H1 (cell line): Measurements from ENCODE around the gene MAN2A1. TPM values are rescaled to one million over a fixed set of nuclear protein-coding genes. Genes with fewer than 3 reads are reported as not detected.

ENCODE experiments used
- CTCF ChIA-PET: fragments of 300-600 bp; sonication (Branson Sonifier 250); formaldehyde crosslinking; loops from one replicate; lab custom pipeline; 2021; ENCODE audit not compliant: partially characterized antibody; lab: Charles Lee
- POLR2A ChIA-PET: fragments of 300-600 bp; sonication (Branson Sonifier 250); formaldehyde crosslinking; loops from one replicate; lab custom pipeline; 2021; ENCODE audit warnings: inconsistent platforms; ENCODE audit not compliant: partially characterized antibody; lab: Charles Lee
- DNase-seq, 2 experiments: peaks; one replicate each; pipeline versions ENCODE4 v3.0.0 to v3.0.0-alpha.2; 2010 to 2022; ENCODE audit warnings: low spot score in 2 of 2, low read depth in 1 of 2, mixed read lengths in 1 of 2
- FAIRE-seq: peaks from 2 replicates; lab custom pipeline; 2011; peaks lifted over from hg19 to GRCh38; lab: Jason Lieb, UNC
- H2AFZ ChIP-seq: 2 replicates; pipeline ENCODE4 v1.8.1; 2012; ENCODE audit warnings: low read length, inconsistent platforms
- H2AK5ac ChIP-seq: 2 replicates; pipeline ENCODE4 v1.6.1; 2013; ENCODE audit warnings: low read depth, low read length
- H2BK120ac ChIP-seq: replicated peaks from 2 replicates; pipeline ENCODE3; 2013; ENCODE audit warnings: low read depth, low read length, inconsistent platforms
- H2BK12ac ChIP-seq: 2 replicates; pipeline ENCODE4 v1.6.1; 2013; ENCODE audit warnings: low read depth, low read length
- H2BK15ac ChIP-seq: 2 replicates; pipeline ENCODE4 v1.6.1; 2013; ENCODE audit warnings: low read length
- H2BK20ac ChIP-seq: 2 replicates; pipeline ENCODE4 v1.6.1; 2013; ENCODE audit warnings: low read length
- H2BK5ac ChIP-seq: 2 replicates; pipeline ENCODE4 v1.6.1; 2013; ENCODE audit warnings: low read depth, low read length
- H3K14ac ChIP-seq: 2 replicates; pipeline ENCODE4 v1.6.1; 2013; ENCODE audit warnings: inconsistent platforms; ENCODE audit not compliant: insufficient read length
- H3K18ac ChIP-seq: 2 replicates; pipeline ENCODE4 v1.6.1; 2013; ENCODE audit warnings: low read length; ENCODE audit errors: extremely low read depth
- H3K23ac ChIP-seq: 2 replicates; pipeline ENCODE4 v1.6.1; 2013; ENCODE audit warnings: inconsistent platforms; ENCODE audit not compliant: insufficient read length
- H3K23me2 ChIP-seq: 2 replicates; pipeline ENCODE4 v1.6.1; 2013; ENCODE audit warnings: low read depth, low read length
- H3K27ac ChIP-seq: 2 replicates; pipeline ENCODE4 v1.6.1; 2011; ENCODE audit warnings: low read depth, low read length, inconsistent platforms
- H3K27me3 ChIP-seq, 4 experiments: replicated peaks in 1 of 4; 1 replicate in 1 of 4; 2 replicates in 3 of 4; pipeline versions ENCODE4 v1.6.1 to v1.8.1; 2011 to 2013; ENCODE audit warnings: low read length in 3 of 4, mild to moderate bottlenecking in 3 of 4, inconsistent platforms in 2 of 4, mixed read lengths in 2 of 4, moderate library complexity in 1 of 4; ENCODE audit not compliant: control insufficient read depth in 3 of 4, insufficient read depth in 3 of 4; ENCODE audit errors: extremely low read depth in 1 of 4
- H3K36me3 ChIP-seq, 4 experiments: 2 replicates each; pipeline versions ENCODE4 v1.6.1 to v1.8.1; 2011 to 2013; ENCODE audit warnings: mild to moderate bottlenecking in 4 of 4, low read length in 3 of 4, moderate library complexity in 2 of 4, control low read depth in 1 of 4, inconsistent platforms in 1 of 4; ENCODE audit not compliant: insufficient read depth in 4 of 4, control insufficient read depth in 2 of 4
- H3K4ac ChIP-seq: replicated peaks from 2 replicates; pipeline ENCODE3; 2013; ENCODE audit warnings: low read length, low read depth, mixed read lengths, inconsistent platforms; ENCODE audit not compliant: insufficient read length
- H3K4me1 ChIP-seq, 4 experiments: replicated peaks in 1 of 4; 1 replicate in 1 of 4; 2 replicates in 3 of 4; pipeline versions ENCODE4 v1.6.1 to v1.8.1; 2011 to 2013; ENCODE audit warnings: low read length in 3 of 4, inconsistent platforms in 2 of 4, mixed read lengths in 1 of 4; ENCODE audit not compliant: insufficient read depth in 4 of 4, control insufficient read depth in 3 of 4
- H3K4me2 ChIP-seq, 2 experiments: 2 replicates each; pipeline versions ENCODE4 v1.6.1 to v1.8.1; 2011 to 2013; ENCODE audit warnings: low read depth in 2 of 2, low read length in 2 of 2, control low read depth in 1 of 2, inconsistent platforms in 1 of 2, mild to moderate bottlenecking in 1 of 2; ENCODE audit not compliant: insufficient read depth in 1 of 2
- H3K4me3 ChIP-seq, 4 experiments: fragments of 200-600, 300-600 bp in 1 of 4; sonication (generic), shearing (Covaris generic), sonication (Bioruptor Twin) in 1 of 4; 2 replicates each; pipeline versions ENCODE4 v1.5.1 to v1.8.1; 2011 to 2016; ENCODE audit warnings: low read length in 4 of 4, low read depth in 3 of 4, control low read depth in 2 of 4, inconsistent platforms in 2 of 4, mild to moderate bottlenecking in 2 of 4, mixed read lengths in 1 of 4, moderate library complexity in 1 of 4; ENCODE audit not compliant: insufficient read depth in 2 of 4; ENCODE audit errors: extremely low read depth in 1 of 4
- H3K56ac ChIP-seq: replicated peaks from 2 replicates; pipeline ENCODE3; 2013; ENCODE audit warnings: low read depth, mild to moderate bottlenecking, mixed read lengths, low read length, inconsistent platforms; ENCODE audit not compliant: insufficient read length
- H3K79me1 ChIP-seq: 2 replicates; pipeline ENCODE4 v1.6.1; 2013; ENCODE audit warnings: low read depth, low read length, control low read depth
- H3K79me2 ChIP-seq, 2 experiments: 2 replicates each; pipeline versions ENCODE4 v1.6.1 to v1.8.1; 2012 to 2013; ENCODE audit warnings: low read length in 2 of 2, mild to moderate bottlenecking in 2 of 2, inconsistent platforms in 1 of 2; ENCODE audit not compliant: insufficient read depth in 2 of 2, control insufficient read depth in 1 of 2
- H3K9ac ChIP-seq, 4 experiments: replicated peaks in 1 of 4; 1 replicate in 1 of 4; 2 replicates in 3 of 4; pipeline versions ENCODE4 v1.6.1 to v1.8.1; 2011 to 2013; ENCODE audit warnings: low read depth in 3 of 4, low read length in 3 of 4, control low read depth in 2 of 4, mild to moderate bottlenecking in 2 of 4, moderate library complexity in 2 of 4, inconsistent platforms in 1 of 4; ENCODE audit errors: extremely low read depth in 1 of 4
- H3K9me3 ChIP-seq, 2 experiments: 2 replicates each; pipeline versions ENCODE4 v1.6.1 to v1.8.1; 2012 to 2013; ENCODE audit warnings: mild to moderate bottlenecking in 2 of 2, moderate library complexity in 2 of 2, control low read depth in 1 of 2, inconsistent platforms in 1 of 2, low read depth in 1 of 2, low read length in 1 of 2, mixed read lengths in 1 of 2; ENCODE audit not compliant: insufficient read depth in 2 of 2
- H4K20me1 ChIP-seq, 2 experiments: replicated peaks in 1 of 2; 2 replicates each; pipeline versions ENCODE3 to v1.8.1; 2011 to 2013; ENCODE audit warnings: inconsistent platforms in 2 of 2, low read length in 2 of 2, mild to moderate bottlenecking in 1 of 2; ENCODE audit not compliant: insufficient read depth in 2 of 2, control insufficient read depth in 1 of 2
- H4K5ac ChIP-seq: 2 replicates; pipeline ENCODE4 v1.6.1; 2013; ENCODE audit warnings: low read length, low read depth, mixed read lengths, inconsistent platforms; ENCODE audit not compliant: insufficient read length
- H4K8ac ChIP-seq: 2 replicates; pipeline ENCODE4 v1.8.0; 2013; ENCODE audit warnings: mild to moderate bottlenecking, moderate library complexity, low read length, inconsistent platforms; ENCODE audit not compliant: insufficient read depth; ENCODE audit errors: extremely low read depth
- H4K91ac ChIP-seq: replicated peaks from 2 replicates; pipeline ENCODE3; 2013; ENCODE audit warnings: low read length, mixed read lengths, inconsistent platforms; ENCODE audit not compliant: insufficient read length
- CHD1 ChIP-seq: IDR thresholded peaks from 2 replicates; pipeline ENCODE4 v1.6.1; 2012; ENCODE audit warnings: low read depth, low read length, improper control_type of control experiment
- EGR1 ChIP-seq: IDR thresholded peaks from 2 replicates; pipeline ENCODE4 v1.6.1; 2011; ENCODE audit warnings: low read depth, low read length, borderline replicate concordance
- FOSL1 ChIP-seq: IDR thresholded peaks from 2 replicates; pipeline ENCODE4 v1.6.1; 2011; ENCODE audit warnings: mild to moderate bottlenecking, low read depth, low read length, moderate library complexity; ENCODE audit not compliant: insufficient read depth
- HDAC2 ChIP-seq, 2 experiments: fragments of 300-600 bp in 1 of 2; sonication (generic) in 1 of 2; IDR thresholded peaks; 2 replicates each; pipeline ENCODE4 v1.6.1; 2011 to 2012; ENCODE audit warnings: low read depth in 2 of 2, low read length in 2 of 2, mild to moderate bottlenecking in 2 of 2, moderate library complexity in 2 of 2, borderline replicate concordance in 1 of 2, inconsistent platforms in 1 of 2
- SIX5 ChIP-seq: IDR thresholded peaks from 2 replicates; pipeline ENCODE4 v1.6.1; 2011; ENCODE audit warnings: mild to moderate bottlenecking, low read depth, low read length
- whole genome bisulfite sequencing, 2 experiments: shearing (Covaris generic) in 1 of 2; methylation state at CpG; one replicate each; pipeline versions ENCODE4 v1.1.6 to v1.1.7; 2013 to 2015; ENCODE audit warnings: low lambda C conversion rate in 2 of 2, mixed read lengths in 2 of 2, inconsistent platforms in 1 of 2, low coverage in 1 of 2, missing lambda C conversion rate in 1 of 2; ENCODE audit not compliant: insufficient replicate concordance in 2 of 2, insufficient coverage in 1 of 2, insufficient read length in 1 of 2; ENCODE audit errors: extremely low coverage in 1 of 2, missing lambda C conversion rate in 1 of 2; 5-methylcytosine and 5-hydroxymethylcytosine counted together
- polyA plus RNA-seq, 7 experiments: library from polyadenylated mRNA; depleted of rRNA in 3 of 7; stranded (reverse) in 5 of 7; unstranded in 2 of 7; fragments of >200 nt in 5 of 7; fragments of 200-250 nt in 2 of 7; gene quantifications; 1 replicate in 5 of 7; 2 replicates in 1 of 7; 4 replicates in 1 of 7; pipeline versions ENCODE4 v1.2.1 to v1.2.3, GENCODE V29; 2011 to 2013; ENCODE audit warnings: missing spikeins in 2 of 7, mixed read lengths in 2 of 7
- total RNA-seq: library from RNA; stranded (reverse); fragmentation: NEBNext Ultra II Directional; extraction: Animal tissue kit (Norgen Biotek cat#: 25700); gene quantifications from 2 replicates; pipeline ENCODE4 v1.2.1, GENCODE V29; 2021
- TF ChIP-seq, protein P1 (sequence below): IDR thresholded peaks from 2 replicates; pipeline ENCODE4 v1.6.1; 2011; ENCODE audit warnings: low read length, improper control_type of control experiment

The MAN2A1 gene
- total and polyA plus RNA-seq, 2 of the 8 experiments (the other 6 are each of a cell fraction or from before 2014, with no cell fraction given) = 29.1 to 102 TPM

DNA sequence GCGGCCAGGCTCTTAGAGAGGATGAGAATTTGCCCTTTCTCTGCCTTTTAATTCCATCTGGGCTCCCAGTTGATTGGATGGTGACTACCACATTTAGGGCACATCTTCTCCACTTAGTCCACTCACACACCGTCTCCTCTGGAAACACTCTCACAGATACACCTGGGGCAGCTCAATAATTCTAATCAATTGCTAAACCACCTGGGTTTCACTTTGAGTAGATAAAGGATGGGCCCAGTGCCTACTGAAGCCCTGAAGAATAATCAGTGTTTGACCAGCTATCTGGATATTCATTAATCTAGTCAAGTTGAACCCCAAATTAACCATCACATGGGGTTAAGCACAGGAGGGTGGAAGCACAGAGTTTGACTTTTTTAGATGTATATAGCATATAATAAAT is 19.1 kb downstream of the MAN2A1 start:
- H4K5ac ChIP-seq = no peak overlapping the region
- H2BK120ac ChIP-seq = no peak overlapping the region
- no peak overlapping the region for H3K4me3 ChIP-seq
- H3K27me3 ChIP-seq = no peaks in the 10 kb centered on the region
- FAIRE-seq (no peak), DNase-seq (no peak)
- H3K9ac ChIP-seq = no peak overlapping the region
- peaks cover 0 to 2% (median 0%) of the 10 kb centered on the region in 4 experiments; a peak in 1 of 8 replicates for H3K36me3 ChIP-seq
- peaks cover 4 to 12% (median 10%) of the 10 kb centered on the region in 4 experiments; a peak in 6 of 7 replicates for H3K4me1 ChIP-seq
- POLR2A ChIA-PET = interaction anchor here (1.1 kb wide), 1 partner anchor 9 kb away, joined by 3 read pairs; no protein-coding TSS in a partner anchor
- no peak overlapping the region for H2AK5ac ChIP-seq
- H3K4ac ChIP-seq = no peak overlapping the region
- CTCF ChIA-PET = interaction anchor here (0.6 to 1.9 kb wide), 4 partner anchors 10 to 498 kb away, joined by 3 to 7 read pairs (median 3); partner anchors contain the start of gene MAN2A1
- H3K9me3 ChIP-seq = no peaks in the 10 kb centered on the region
- no peak overlapping the region for H2AFZ ChIP-seq
- H3K4me2 ChIP-seq = no peak overlapping the region
- H3K14ac ChIP-seq = no peak overlapping the region
- no peak overlapping the region for H2BK12ac ChIP-seq
- no peak overlapping the region for H3K23ac ChIP-seq
- no peak overlapping the region for H2BK20ac ChIP-seq
- H3K79me1 ChIP-seq = peaks cover 6% of the 10 kb centered on the region; the same call in 1 of the 2 replicates
- H4K91ac ChIP-seq = no peak overlapping the region
- no peak overlapping the region for H4K8ac ChIP-seq
- H3K18ac ChIP-seq = no peak overlapping the region
- 88% methylated on average over 2 of the region's 2 CpGs; no CpG with 5 or more reads in 1 of the 2 experiments for WGBS, 2 experiments
- no peaks in the 10 kb centered on the region for H3K23me2 ChIP-seq
- peaks cover 9 to 12% of the 10 kb centered on the region in 2 experiments for H4K20me1 ChIP-seq
- TF ChIP-seq FOSL1 = no peak
- TF ChIP-seq, protein P1, sequence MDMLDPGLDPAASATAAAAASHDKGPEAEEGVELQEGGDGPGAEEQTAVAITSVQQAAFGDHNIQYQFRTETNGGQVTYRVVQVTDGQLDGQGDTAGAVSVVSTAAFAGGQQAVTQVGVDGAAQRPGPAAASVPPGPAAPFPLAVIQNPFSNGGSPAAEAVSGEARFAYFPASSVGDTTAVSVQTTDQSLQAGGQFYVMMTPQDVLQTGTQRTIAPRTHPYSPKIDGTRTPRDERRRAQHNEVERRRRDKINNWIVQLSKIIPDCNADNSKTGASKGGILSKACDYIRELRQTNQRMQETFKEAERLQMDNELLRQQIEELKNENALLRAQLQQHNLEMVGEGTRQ = no peak
- no peak for TF ChIP-seq CHD1
- no peak for TF ChIP-seq SIX5
- TF ChIP-seq HDAC2 (IDR thresholded peaks at IDR 0.05; ENCODE audit: borderline replicate concordance in 1 of 2, low read depth in 2 of 2, low read length in 2 of 2) = no peak
- no peak for TF ChIP-seq EGR1
- no peak overlapping the region for H2BK15ac ChIP-seq
- peaks cover 18 to 100% of the 10 kb centered on the region in 2 experiments; a peak in 3 of 4 replicates for H3K79me2 ChIP-seq
- no peak overlapping the region for H3K27ac ChIP-seq
- no peak overlapping the region for H2BK5ac ChIP-seq
- no peak overlapping the region for H3K56ac ChIP-seq
